HEK293 (cell line): ENCODE data around the gene UGT1A9.

Experiments
- CTCF ChIA-PET: fragments of 350-600 bp; formaldehyde crosslinking; extraction: SDS; loops from one replicate; lab custom pipeline; 2021; ENCODE audit warnings: antibody characterized with exemption; lab: Yijun Ruan, JAX
- POLR2A ChIA-PET: fragments of 300-600 bp; formaldehyde crosslinking; extraction: SDS; loops from one replicate; lab custom pipeline; 2020; ENCODE audit warnings: antibody characterized with exemption, inconsistent platforms; lab: Yijun Ruan, JAX
- H3K27ac ChIP-seq: fragments of 200-500 bp; sonication (Bioruptor generic); 2 replicates; pipeline ENCODE4 v1.5.1; 2014; ENCODE audit warnings: low read depth, low read length, control low read depth, inconsistent platforms; ENCODE audit errors: extremely low read depth
- H3K36me3 ChIP-seq, 2 experiments: fragments of 200-500 bp in 1 of 2; sonication (Bioruptor generic) in 1 of 2; 1 replicate in 1 of 2; 2 replicates in 1 of 2; pipeline ENCODE4 v1.5.1; 2014 to 2017; ENCODE audit warnings: inconsistent platforms in 2 of 2, low read length in 2 of 2; ENCODE audit not compliant: control insufficient read depth in 2 of 2, insufficient read depth in 1 of 2
- H3K4me1 ChIP-seq: fragments of 200-500 bp; sonication (Bioruptor generic); 2 replicates; pipeline ENCODE4 v1.5.1; 2014; ENCODE audit warnings: mild to moderate bottlenecking, low read length, inconsistent platforms; ENCODE audit not compliant: control insufficient read depth, insufficient read depth
- H3K4me3 ChIP-seq: 2 replicates; pipeline ENCODE4 v1.5.1; 2011; ENCODE audit warnings: low read depth, mild to moderate bottlenecking, control low read depth, low read length, moderate library complexity
- H3K9me3 ChIP-seq: fragments of 200-500 bp; sonication (Bioruptor generic); 2 replicates; pipeline ENCODE4 v1.5.1; 2014; ENCODE audit warnings: low read depth, low read length, inconsistent platforms; ENCODE audit not compliant: control insufficient read depth, insufficient read depth
- HOXD13 ChIP-seq: sonication (generic); formaldehyde crosslinking; IDR thresholded peaks from 2 replicates; pipeline ENCODE4 v1.8.0; 2022; ENCODE audit warnings: missing genetic modification reagents, borderline replicate concordance
- KLF9 ChIP-seq: fragments of 450-650 bp; formaldehyde crosslinking; IDR thresholded peaks from 2 replicates; pipeline ENCODE4 v1.5.1; 2016; ENCODE audit warnings: missing biosample characterization, missing genetic modification characterization, low read depth
- PATZ1 ChIP-seq: fragments of 450-650 bp; formaldehyde crosslinking; IDR thresholded peaks from 2 replicates; pipeline ENCODE4 v1.5.1; 2016; ENCODE audit warnings: missing biosample characterization, missing genetic modification characterization
- PRDM2 ChIP-seq: fragments of 450-650 bp; formaldehyde crosslinking; IDR thresholded peaks from 2 replicates; pipeline ENCODE4 v1.5.1; 2016; ENCODE audit warnings: missing biosample characterization, missing genetic modification characterization, borderline replicate concordance
- PRDM6 ChIP-seq: fragments of 450-650 bp; formaldehyde crosslinking; IDR thresholded peaks from 2 replicates; pipeline ENCODE4 v1.5.1; 2017; ENCODE audit warnings: missing biosample characterization, missing genetic modification characterization
- RBAK ChIP-seq: fragments of 450-650 bp; formaldehyde crosslinking; IDR thresholded peaks from 2 replicates; pipeline ENCODE4 v1.5.1; 2016; ENCODE audit warnings: missing biosample characterization, missing genetic modification characterization
- ZFP69B ChIP-seq: fragments of 450-650 bp; formaldehyde crosslinking; IDR thresholded peaks from 2 replicates; pipeline ENCODE4 v1.5.1; 2016; ENCODE audit warnings: missing biosample characterization, missing genetic modification characterization
- ZNF112 ChIP-seq: fragments of 450-650 bp; formaldehyde crosslinking; IDR thresholded peaks from 2 replicates; pipeline ENCODE4 v1.5.0; 2017; ENCODE audit warnings: missing biosample characterization, missing genetic modification characterization
- ZNF138 ChIP-seq: fragments of 450-650 bp; formaldehyde crosslinking; IDR thresholded peaks from 2 replicates; pipeline ENCODE4 v1.5.1; 2016; ENCODE audit warnings: missing biosample characterization, missing genetic modification characterization, borderline replicate concordance
- ZNF16 ChIP-seq: fragments of 450-650 bp; formaldehyde crosslinking; IDR thresholded peaks from 2 replicates; pipeline ENCODE4 v1.5.1; 2016; ENCODE audit warnings: low read depth, missing biosample characterization, missing genetic modification characterization
- ZNF223 ChIP-seq: fragments of 450-650 bp; formaldehyde crosslinking; IDR thresholded peaks from 2 replicates; pipeline ENCODE4 v1.5.1; 2016; ENCODE audit warnings: missing biosample characterization, missing genetic modification characterization
- ZNF274 ChIP-seq, 2 experiments: fragments of 200-500 bp in 1 of 2; fragments of 450-650 bp in 1 of 2; sonication (Bioruptor generic) in 1 of 2; formaldehyde crosslinking in 1 of 2; IDR thresholded peaks; 2 replicates each; pipeline versions ENCODE4 v1.5.1 to v1.6.1; 2014 to 2016; ENCODE audit warnings: borderline replicate concordance in 1 of 2, inconsistent platforms in 1 of 2, low read length in 1 of 2, missing biosample characterization in 1 of 2, missing genetic modification characterization in 1 of 2
- ZNF302 ChIP-seq: fragments of 450-650 bp; formaldehyde crosslinking; IDR thresholded peaks from 2 replicates; pipeline ENCODE4 v1.5.1; 2016; ENCODE audit warnings: missing biosample characterization, missing genetic modification characterization, low read depth
- ZNF488 ChIP-seq: fragments of 450-650 bp; formaldehyde crosslinking; IDR thresholded peaks from 2 replicates; pipeline ENCODE4 v1.5.1; 2016; ENCODE audit warnings: missing biosample characterization, missing genetic modification characterization
- ZNF513 ChIP-seq: fragments of 450-650 bp; IDR thresholded peaks from 2 replicates; pipeline ENCODE4 v1.5.1; 2018; ENCODE audit warnings: missing biosample characterization, missing genetic modification characterization
- ZNF701 ChIP-seq: fragments of 450-650 bp; formaldehyde crosslinking; IDR thresholded peaks from 2 replicates; pipeline ENCODE4 v1.5.1; 2016; ENCODE audit warnings: missing biosample characterization, missing genetic modification characterization
- ZNF843 ChIP-seq: fragments of 450-650 bp; formaldehyde crosslinking; IDR thresholded peaks from 2 replicates; pipeline ENCODE4 v1.5.1; 2016; ENCODE audit warnings: missing biosample characterization, missing genetic modification characterization

UGT1A9 gene

GRCh38 chr2:233807215-233807865 lies 135.6 kb downstream of the UGT1A9 start:
- Histone ChIP-seq H3K36me3 (no peaks in the 10 kb centered on the region), H3K4me3 (no peak overlapping the region), H3K27ac (no peak overlapping the region), H3K4me1 (no peaks in the 10 kb centered on the region), H3K9me3 (no peaks in the 10 kb centered on the region)
- ChIA-PET POLR2A (no interaction called here), CTCF (interaction anchor here (0.6 to 1.4 kb wide), 2 partner anchors 11 to 1240 kb away, joined by 3 to 4 read pairs; no protein-coding TSS in a partner anchor)
- TF ChIP-seq ZNF302 (tag by site-specific recombination) (no peak), ZNF112 (tag by site-specific recombination) (no peak), PRDM2 (tag by site-specific recombination) (no peak), ZNF513 (tag by site-specific recombination) (no peak), ZNF274 (IDR thresholded peaks at IDR 0.05; ENCODE audit: low read length) (no peak), ZNF274 (tag by site-specific recombination; IDR thresholded peaks at IDR 0.05; ENCODE audit: borderline replicate concordance) (no peak), ZNF701 (tag by site-specific recombination) (no peak), ZNF843 (tag by site-specific recombination) (no peak), HOXD13 (CRISPR knock-in tag) (no peak), ZFP69B (no peak), KLF9 (tag by site-specific recombination) (no peak), ZNF16 (no peak), PATZ1 (tag by site-specific recombination) (no peak), ZNF223 (no peak), ZNF138 (tag by site-specific recombination) (no peak), ZNF488 (no peak), RBAK (tag by site-specific recombination) (no peak), PRDM6 (tag by site-specific recombination) (no peak)
